AML-193 (cell line): Measurements from ENCODE around the gene C11orf65.
A peak's percentile ranks its signal among the peaks of the same experiment; 100 is the strongest.
"Not testable (repeated sequence)": the region's sequence is repeated elsewhere in the genome, so short reads cannot be mapped to it uniquely, and the experiment has no call there.

Experiments
- DNase-seq, 2 experiments: peaks; one replicate each; lab custom pipeline; 2025; lab: John Stamatoyannopoulos, UW

The C11orf65 gene

GRCh38 chr11:108474664-108475463 is 7.5 kb upstream of the C11orf65 start:
- no peak for DNase-seq

- no peak for DNase-seq
Observed at GRCh38 chr11:108472681-108473080, 5.4 kb upstream of the C11orf65 start.

GRCh38 chr11:108468478-108468864 is 1.1 kb upstream of the C11orf65 start:
- DNase-seq, result peak; percentile 17 to 23

GRCh38 chr11:108466405-108466804 is 924 bp downstream of the C11orf65 start:
- no peak for DNase-seq

GRCh38 chr11:108453207-108453835 is 14.0 kb downstream of the C11orf65 start:
- no peak for DNase-seq

GRCh38 chr11:108441445-108441844 is 25.9 kb downstream of the C11orf65 start:
- DNase-seq, result not testable (repeated sequence)

GRCh38 chr11:108436594-108436993 is 30.7 kb downstream of the C11orf65 start:
- DNase-seq, result no peak

GRCh38 chr11:108435066-108435465 is 32.3 kb downstream of the C11orf65 start:
- no peak for DNase-seq

- DNase-seq, result no peak
Observed at GRCh38 chr11:108432783-108433182, 34.5 kb downstream of the C11orf65 start.

- DNase-seq, result no peak
Observed at GRCh38 chr11:108431997-108432396, 35.3 kb downstream of the C11orf65 start.

- DNase-seq, result no peak
Observed at GRCh38 chr11:108431370-108431769, 36.0 kb downstream of the C11orf65 start.

GRCh38 chr11:108417551-108417950 is 49.8 kb downstream of the C11orf65 start:
- peak in 1 of 2 experiments; percentile 1 for DNase-seq

GRCh38 chr11:108414958-108415357 is 52.4 kb downstream of the C11orf65 start:
- DNase-seq, result no peak

- DNase-seq, result no peak
Observed at GRCh38 chr11:108405706-108406105, 61.6 kb downstream of the C11orf65 start.

GRCh38 chr11:108403052-108403451 is 64.3 kb downstream of the C11orf65 start:
- no peak for DNase-seq

GRCh38 chr11:108402241-108402640 is 65.1 kb downstream of the C11orf65 start:
- no peak for DNase-seq

- no peak for DNase-seq
Observed at GRCh38 chr11:108398439-108398838, 68.9 kb downstream of the C11orf65 start.

- not testable (repeated sequence) for DNase-seq
Observed at GRCh38 chr11:108396672-108397071, 70.7 kb downstream of the C11orf65 start.

- no peak for DNase-seq
Observed at GRCh38 chr11:108394744-108395284, 72.5 kb downstream of the C11orf65 start.

GRCh38 chr11:108393046-108393445 is 74.3 kb downstream of the C11orf65 start:
- DNase-seq, result no peak

GRCh38 chr11:108392353-108392752 is 75.0 kb downstream of the C11orf65 start:
- DNase-seq, result no peak

GRCh38 chr11:108388576-108388975 is 78.8 kb downstream of the C11orf65 start:
- no peak for DNase-seq

GRCh38 chr11:108373505-108373904 is 93.8 kb downstream of the C11orf65 start:
- not testable (repeated sequence) for DNase-seq
